Stimulated activated CD4-positive, alpha-beta T cell treated with anti-CD3 and anti-CD28 coated beads, Interleukin-12 subunit alpha, Interleukin-12 subunit beta, amount 100 ng/mL, for 48 hours (primary cell): ENCODE results near the gene ZNF280B.
"Not testable (repeated sequence)": the region's sequence is repeated elsewhere in the genome, so short reads cannot be mapped to it uniquely, and the experiment has no call there.

Source experiments
- DNase-seq, 3 donors: peaks; one replicate each; pipeline ENCODE4 v3.0.0-alpha.2; 2020; ENCODE audit warnings: low read depth in 2 of 3, low spot score in 1 of 3

Gene ZNF280B

GRCh38 chr22:22535662-22536061, 27.1 kb upstream of the ZNF280B start:
- no peak for DNase-seq

- no peak for DNase-seq
Measured at GRCh38 chr22:22534604-22535415, 26.3 kb upstream of the ZNF280B start.

GRCh38 chr22:22533863-22534262, 25.3 kb upstream of the ZNF280B start:
- no peak for DNase-seq

GRCh38 chr22:22533417-22533816, 24.9 kb upstream of the ZNF280B start:
- DNase-seq: no peak

GRCh38 chr22:22532547-22533071, 24.1 kb upstream of the ZNF280B start:
- DNase-seq: not testable (repeated sequence)

- no peak for DNase-seq
Measured at GRCh38 chr22:22531770-22532546, 23.4 kb upstream of the ZNF280B start.

GRCh38 chr22:22528780-22529179, 20.2 kb upstream of the ZNF280B start:
- no peak for DNase-seq

GRCh38 chr22:22527312-22527711, 18.8 kb upstream of the ZNF280B start:
- DNase-seq: no peak

GRCh38 chr22:22526125-22526912, 17.8 kb upstream of the ZNF280B start:
- no peak for DNase-seq

- no peak for DNase-seq
Measured at GRCh38 chr22:22523494-22523893, 15.0 kb upstream of the ZNF280B start.

- no peak for DNase-seq
Measured at GRCh38 chr22:22521631-22522030, 13.1 kb upstream of the ZNF280B start.

- no peak for DNase-seq
Measured at GRCh38 chr22:22520667-22521602, 12.4 kb upstream of the ZNF280B start.

- DNase-seq: no peak
Measured at GRCh38 chr22:22520020-22520656, 11.6 kb upstream of the ZNF280B start, which contains the start of gene ZNF280A. TSS of gene ZNF280A (minus strand) at chr22:22520270. CDS start at chr22:22515630, 4,640 bp downstream.

GRCh38 chr22:22519591-22519990, 11.0 kb upstream of the ZNF280B start:
- DNase-seq: no peak

GRCh38 chr22:22516992-22517391, 8.4 kb upstream of the ZNF280B start:
- no peak for DNase-seq

GRCh38 chr22:22515890-22516289, 7.3 kb upstream of the ZNF280B start:
- DNase-seq: no peak

- DNase-seq: not testable (repeated sequence)
Measured at GRCh38 chr22:22514431-22514830, 5.9 kb upstream of the ZNF280B start.

- no peak for DNase-seq
Measured at GRCh38 chr22:22513619-22514018, 5.1 kb upstream of the ZNF280B start.

GRCh38 chr22:22512951-22513350, 4.4 kb upstream of the ZNF280B start:
- DNase-seq: no peak

- not testable (repeated sequence) for DNase-seq
Measured at GRCh38 chr22:22510833-22511232, 2.3 kb upstream of the ZNF280B start.
